Measurements from ENCODE around the gene IGFBP3. TPM values are rescaled to one million over a fixed set of nuclear protein-coding genes. Genes with fewer than 3 reads are reported as not detected.

The IGFBP3 gene
- total and polyA plus RNA-seq, 2 of the 13 experiments (the other 11 are each of a cell fraction or from before 2014, with no cell fraction given) = 57.5 TPM; not detected in 1

GRCh38 chr7:45885264-45885882 lies 35.7 kb downstream of the IGFBP3 start (continued):
- TF ChIP-seq PCBP2 (optimal IDR thresholded peaks at IDR 0.05; ENCODE audit: low read depth, low read length, poor library complexity, severe bottlenecking) (no peak), KDM2A (CRISPR knock-in tag; IDR thresholded peaks at IDR 0.05; ENCODE audit: borderline replicate concordance, low read depth) (peak; percentile 61; the same call in 1 of the 2 replicates), ZSCAN5A (CRISPR knock-in tag; IDR thresholded peaks at IDR 0.05; ENCODE audit: borderline replicate concordance) (no peak), CHD2 (IDR thresholded peaks at IDR 0.05; ENCODE audit: low read depth, low read length) (0 out of 2 replicates have a peak, but pooled peaks have one; percentile 18), ZSCAN21 (CRISPR knock-in tag; IDR thresholded peaks at IDR 0.05; ENCODE audit: borderline replicate concordance) (peak; percentile 87; the same call in 1 of the 2 replicates), ZNF800 (CRISPR knock-in tag; IDR thresholded peaks at IDR 0.05) (peak; percentile 62; the same call in 1 of the 2 replicates), ZNF333 (CRISPR knock-in tag; IDR thresholded peaks at IDR 0.05; ENCODE audit: borderline replicate concordance) (peak; percentile 64; the same call in 1 of the 2 replicates), ZNF749 (CRISPR knock-in tag; IDR thresholded peaks at IDR 0.05; ENCODE audit: borderline replicate concordance) (peak; percentile 81; the same call in 1 of the 2 replicates), HOMEZ (CRISPR knock-in tag; IDR thresholded peaks at IDR 0.05; ENCODE audit: low read depth) (peak; percentile 58), ZNF382 (CRISPR knock-in tag; IDR thresholded peaks at IDR 0.05; ENCODE audit: borderline replicate concordance) (no peak), SATB2 (CRISPR knock-in tag; IDR thresholded peaks at IDR 0.05) (no peak), NBN (conservative IDR thresholded peaks at IDR 0.05) (no peak), THAP8 (CRISPR knock-in tag; IDR thresholded peaks at IDR 0.05; ENCODE audit: borderline replicate concordance) (no peak), ZNF83 (CRISPR knock-in tag; IDR thresholded peaks at IDR 0.05; ENCODE audit: borderline replicate concordance) (no peak), SPEN (CRISPR knock-in tag; IDR thresholded peaks at IDR 0.05; ENCODE audit: low read depth) (peak; percentile 88; the same call in 1 of the 2 replicates), JARID2 (CRISPR knock-in tag; IDR thresholded peaks at IDR 0.05; ENCODE audit: insufficient replicate concordance) (no peak), RCOR2 (CRISPR knock-in tag; IDR thresholded peaks at IDR 0.05) (peak; percentile 98), ZNF652 (CRISPR knock-in tag; IDR thresholded peaks at IDR 0.05; ENCODE audit: borderline replicate concordance, low read depth) (0 out of 2 replicates have a peak, but pooled peaks have one; percentile 18), ZNF44 (CRISPR knock-in tag; IDR thresholded peaks at IDR 0.05) (peak; percentile 77; the same call in 1 of the 2 replicates), BCLAF1 (IDR thresholded peaks at IDR 0.05) (no peak), STAG1 (CRISPR knock-in tag; IDR thresholded peaks at IDR 0.05) (0 out of 2 replicates have a peak, but pooled peaks have one; percentile 14)

Data from HepG2 (cell line).